ENCODE data around the gene CEACAM18.
"Not testable (repeated sequence)": the region's sequence is repeated elsewhere in the genome, so short reads cannot be mapped to it uniquely, and the experiment has no call there.

Gene CEACAM18

GRCh38 chr19:51478381-51479234 is at the start of gene CEACAM18:
TSS of gene CEACAM18 (plus strand) at chr19:51478539.
- DNase-seq (ENCODE audit: low read depth): no peak

DNA sequence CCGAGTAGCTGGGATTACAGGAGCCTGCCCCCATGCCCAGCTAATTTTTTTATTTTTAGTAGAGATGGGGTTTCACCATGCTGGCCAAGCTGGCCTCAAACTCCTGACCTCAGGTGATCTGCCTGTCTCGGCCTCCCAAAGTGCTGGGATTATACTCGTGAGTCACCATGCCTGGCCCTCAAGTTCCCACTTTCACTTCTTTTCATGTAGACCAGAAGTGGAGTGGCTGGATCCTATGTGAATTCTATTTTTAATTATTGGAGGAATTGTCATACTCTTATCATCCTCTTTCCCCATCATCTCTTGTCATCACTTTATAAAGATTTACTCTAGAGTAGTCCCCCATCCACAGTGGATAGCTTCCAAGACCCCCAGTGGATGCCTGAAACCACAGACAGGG is 48.1 kb upstream of the CEACAM18 start:
- no peak for DNase-seq (ENCODE audit: low read depth)

DNA sequence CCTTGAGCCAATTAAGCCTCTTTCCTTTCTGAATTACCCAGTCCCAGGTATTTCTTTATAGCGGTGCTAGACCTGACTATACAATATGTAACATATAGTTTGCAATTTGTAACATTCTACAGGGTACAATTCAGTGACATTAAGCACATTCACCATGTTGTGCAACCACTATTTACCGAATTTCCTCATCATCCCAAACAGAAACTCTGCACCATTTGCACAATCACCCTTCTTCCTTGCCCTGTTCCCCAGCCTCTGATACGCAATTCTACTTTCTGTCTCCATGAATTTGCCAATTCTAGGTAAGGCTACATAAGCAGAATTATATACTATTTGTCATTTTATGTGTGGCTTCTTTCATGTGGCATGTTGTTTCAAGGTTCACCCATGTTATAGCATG is 47.2 kb upstream of the CEACAM18 start:
- no peak for DNase-seq (ENCODE audit: low read depth)

DNA sequence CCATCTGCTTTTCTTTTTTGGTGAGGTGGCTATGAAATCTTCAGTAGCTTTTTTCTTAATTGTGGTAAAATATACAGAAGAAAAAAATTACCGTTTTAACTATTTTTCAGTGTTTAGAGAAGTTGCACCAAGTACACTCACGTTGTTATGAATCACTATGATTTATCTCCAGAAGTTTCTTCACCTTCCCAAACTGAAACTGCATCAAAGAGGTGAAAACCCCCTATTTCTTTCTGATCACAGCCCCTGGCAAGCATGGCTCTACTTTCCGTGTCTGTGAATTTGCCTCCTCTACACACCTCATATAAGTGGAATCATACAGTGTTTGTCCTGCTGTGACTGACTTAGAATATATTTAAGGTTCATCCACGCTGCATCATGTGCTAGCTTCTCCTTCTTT is 45.3 kb upstream of the CEACAM18 start:
- DNase-seq (ENCODE audit: low read depth): no peak

DNA sequence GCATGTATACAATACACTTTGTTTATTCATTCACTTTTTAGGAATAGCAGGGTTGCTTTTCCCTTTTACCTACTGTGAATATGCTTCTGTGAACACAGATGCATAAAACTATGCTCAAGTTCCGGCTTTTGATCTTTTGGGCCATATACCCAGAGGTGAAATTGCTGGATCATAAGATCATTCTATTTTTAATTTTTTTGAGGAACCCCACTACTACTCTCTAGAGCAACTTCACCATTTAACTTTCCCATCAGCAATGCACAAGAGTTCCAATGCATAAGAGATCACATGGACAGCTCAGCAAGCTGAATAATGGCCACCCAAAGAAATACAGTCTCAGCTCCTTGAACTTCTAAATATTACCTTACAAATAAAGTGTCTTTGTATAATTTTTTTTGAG is 43.9 kb upstream of the CEACAM18 start:
- no peak for DNase-seq (ENCODE audit: low read depth)

- no peak for DNase-seq (ENCODE audit: low read depth)
Measured at GRCh38 chr19:51439021-51439465, 39.3 kb upstream of the CEACAM18 start.

DNA sequence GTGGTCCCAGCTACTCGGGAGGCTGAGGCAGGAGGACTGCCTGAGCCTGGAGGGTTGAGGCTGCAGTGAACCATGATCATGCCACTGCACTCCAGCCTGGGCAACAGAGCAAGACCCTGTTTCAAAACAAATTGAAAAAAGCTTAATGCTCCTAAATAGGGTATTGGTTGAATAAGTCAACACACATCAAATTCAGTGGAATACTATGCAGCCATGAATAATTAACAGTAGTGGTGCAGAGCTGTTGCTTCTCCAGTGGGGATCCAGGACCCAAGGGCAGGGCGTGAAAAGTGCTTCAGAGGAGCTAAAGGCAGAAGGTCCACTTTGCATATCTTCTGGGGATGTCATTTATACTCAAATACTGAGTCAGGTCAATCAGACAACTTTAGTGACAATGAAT is 38.3 kb upstream of the CEACAM18 start:
- no peak for DNase-seq (ENCODE audit: low read depth)

DNA sequence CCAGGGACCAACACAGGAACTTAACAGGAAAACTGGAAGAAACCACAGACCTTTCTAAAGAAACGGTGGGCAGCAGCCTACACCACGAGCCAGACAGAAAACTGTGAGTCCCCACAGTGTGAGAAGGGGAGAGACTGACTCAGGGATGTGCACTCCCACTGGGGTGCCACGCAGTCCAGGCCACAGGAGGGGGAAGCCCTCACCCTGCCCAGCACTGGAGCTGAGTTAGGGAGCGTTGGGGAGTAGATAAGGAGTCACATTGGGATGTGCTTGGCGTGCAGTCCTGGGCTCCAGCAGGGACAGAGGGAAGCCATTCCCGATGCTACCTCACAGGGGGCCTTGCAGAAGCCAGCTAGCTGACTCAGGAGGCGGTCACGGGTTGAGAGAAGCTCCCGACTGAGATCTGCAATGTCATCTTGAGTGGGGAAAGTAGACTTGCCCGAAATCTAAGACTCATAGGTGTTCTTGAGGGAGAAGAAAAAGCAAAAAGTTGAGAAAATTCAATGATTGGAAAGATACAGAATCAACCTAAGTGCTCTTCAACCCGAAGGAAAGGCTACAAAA is 37.4 kb upstream of the CEACAM18 start:
- no peak for DNase-seq (ENCODE audit: low read depth)

DNA sequence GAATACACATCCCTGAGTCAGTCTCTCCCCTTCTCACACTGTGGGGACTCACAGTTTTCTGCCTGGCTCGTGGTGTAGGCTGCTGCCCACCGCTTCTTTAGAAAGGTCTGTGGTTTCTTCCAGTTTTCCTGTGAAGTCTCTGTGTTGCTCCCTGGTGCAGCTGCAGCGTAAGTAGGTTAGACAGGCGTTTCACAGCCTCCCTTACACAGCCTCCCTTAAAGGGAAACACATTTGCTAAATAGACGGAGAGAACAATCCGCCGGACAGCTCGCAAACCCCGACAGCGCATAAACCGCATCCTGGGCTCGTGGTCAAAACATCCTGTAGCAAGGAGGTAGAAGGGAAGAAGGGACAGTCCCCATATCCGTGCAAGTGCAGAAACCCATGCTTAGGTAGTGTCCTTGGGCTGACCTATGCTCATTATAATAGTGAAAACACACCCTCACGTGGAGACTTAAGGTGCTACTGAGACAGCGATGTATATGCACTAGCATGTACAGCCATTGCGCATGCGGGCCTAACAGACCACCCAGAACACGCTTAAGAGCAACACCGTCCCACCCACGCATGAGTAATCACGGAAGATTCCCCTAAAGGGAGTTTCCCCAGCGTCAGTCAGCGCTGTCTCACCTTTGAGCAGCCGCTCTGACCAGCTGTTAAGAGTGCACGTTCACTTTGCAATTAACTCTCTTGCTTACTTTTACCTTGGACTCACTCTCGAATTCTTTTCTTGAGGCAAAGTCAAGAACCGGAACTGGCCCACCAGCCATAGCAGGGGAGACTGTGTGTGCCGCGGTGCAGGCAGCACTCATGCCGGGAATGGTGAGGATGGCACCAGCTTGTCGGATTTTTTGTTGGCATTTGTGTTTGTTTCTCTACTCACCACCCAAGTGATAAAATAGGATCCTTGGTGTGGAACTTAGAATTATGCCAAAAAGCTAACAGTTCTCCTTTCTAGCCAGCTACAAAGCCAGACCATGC is 36.6 kb upstream of the CEACAM18 start:
- DNase-seq (ENCODE audit: low read depth): no peak

GRCh38 chr19:51447510-51447909 is 30.8 kb upstream of the CEACAM18 start:
- not testable (repeated sequence) for DNase-seq (ENCODE audit: low read depth)

DNA sequence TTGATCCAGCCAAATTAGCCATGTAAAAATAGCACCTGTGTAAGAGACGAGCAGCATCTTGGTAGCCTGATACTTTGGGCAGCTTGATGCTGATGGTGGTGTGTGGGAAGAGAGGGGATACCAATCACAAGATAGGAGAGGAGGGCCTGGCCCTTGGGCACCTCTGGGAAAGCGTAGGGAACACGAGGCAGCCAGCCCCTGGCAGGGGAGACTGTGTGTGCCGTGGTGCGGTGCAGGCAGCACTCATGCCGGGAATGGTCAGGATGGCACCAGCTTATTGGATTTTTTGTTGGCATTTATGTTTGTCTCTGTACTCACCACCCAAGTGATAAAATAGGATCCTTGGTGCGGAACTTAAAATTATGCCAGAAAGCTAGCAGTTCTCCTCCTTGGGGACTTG is 30.3 kb upstream of the CEACAM18 start:
- DNase-seq (ENCODE audit: low read depth): no peak

DNA sequence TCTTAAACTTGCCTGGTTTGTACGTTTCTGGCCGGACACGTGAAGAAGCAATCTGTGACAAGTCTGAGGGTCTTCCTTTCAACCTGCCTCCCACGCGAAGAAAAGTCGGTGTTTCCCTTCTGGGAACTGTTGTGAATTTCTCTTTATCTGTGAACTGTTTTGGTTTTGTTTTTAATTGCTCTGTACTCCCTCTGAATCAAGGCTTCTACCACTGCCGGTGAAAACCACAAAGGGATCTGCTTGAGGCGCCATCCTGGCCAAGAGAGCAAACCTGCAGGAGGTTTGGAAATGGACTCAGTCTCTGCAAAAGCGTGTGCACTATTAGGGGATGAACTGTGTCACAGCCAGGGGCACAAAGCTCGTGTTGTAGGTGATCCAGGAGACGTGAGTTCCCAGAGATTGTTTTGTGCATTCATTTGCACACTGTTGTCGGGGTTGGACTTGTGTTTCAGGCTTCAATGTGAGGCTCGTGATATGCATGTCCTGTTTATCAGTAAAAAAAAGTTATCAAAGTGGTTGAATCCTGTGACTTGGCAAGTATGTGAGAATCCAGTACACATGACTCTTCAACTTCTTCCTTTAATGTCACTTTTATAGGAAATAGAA is 29.8 kb upstream of the CEACAM18 start:
- no peak for DNase-seq (ENCODE audit: low read depth)

GRCh38 chr19:51450730-51451307 is 27.5 kb upstream of the CEACAM18 start:
- no peak for DNase-seq (ENCODE audit: low read depth)

GRCh38 chr19:51456541-51457290 is 21.6 kb upstream of the CEACAM18 start:
- no peak for DNase-seq (ENCODE audit: low read depth)

DNA sequence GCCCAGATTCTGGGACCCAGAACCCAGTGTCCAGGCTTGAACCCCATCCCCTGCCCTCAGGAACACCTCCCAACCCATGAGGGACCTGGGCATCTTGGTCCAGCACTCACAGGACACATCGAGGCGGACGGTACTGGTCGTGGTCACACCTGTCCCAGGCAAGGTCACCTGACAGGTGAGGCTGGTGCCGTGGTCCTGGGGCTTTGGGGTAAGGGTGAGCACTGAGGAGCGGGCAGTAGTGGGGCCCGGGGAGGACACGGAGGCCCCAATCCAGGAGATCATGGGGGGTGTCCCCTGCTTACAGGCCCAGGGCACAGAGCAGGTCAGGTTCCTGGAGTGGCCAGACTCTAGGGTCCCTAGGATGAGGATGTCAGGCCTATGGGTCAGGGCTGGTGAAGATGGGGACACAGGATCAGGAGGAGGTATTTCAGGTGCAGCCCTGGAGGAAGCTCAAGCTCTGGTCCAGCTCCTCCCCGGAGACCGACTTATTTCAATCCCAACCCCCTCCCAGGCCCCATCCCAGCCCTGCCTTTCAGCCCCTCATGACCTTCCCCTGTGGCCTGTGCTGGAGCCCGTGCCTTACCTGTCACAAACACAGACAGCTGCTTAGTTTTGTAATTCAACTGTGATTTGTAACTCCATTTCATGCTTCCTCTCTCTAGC is 20.9 kb upstream of the CEACAM18 start:
- no peak for DNase-seq (ENCODE audit: low read depth)

DNA sequence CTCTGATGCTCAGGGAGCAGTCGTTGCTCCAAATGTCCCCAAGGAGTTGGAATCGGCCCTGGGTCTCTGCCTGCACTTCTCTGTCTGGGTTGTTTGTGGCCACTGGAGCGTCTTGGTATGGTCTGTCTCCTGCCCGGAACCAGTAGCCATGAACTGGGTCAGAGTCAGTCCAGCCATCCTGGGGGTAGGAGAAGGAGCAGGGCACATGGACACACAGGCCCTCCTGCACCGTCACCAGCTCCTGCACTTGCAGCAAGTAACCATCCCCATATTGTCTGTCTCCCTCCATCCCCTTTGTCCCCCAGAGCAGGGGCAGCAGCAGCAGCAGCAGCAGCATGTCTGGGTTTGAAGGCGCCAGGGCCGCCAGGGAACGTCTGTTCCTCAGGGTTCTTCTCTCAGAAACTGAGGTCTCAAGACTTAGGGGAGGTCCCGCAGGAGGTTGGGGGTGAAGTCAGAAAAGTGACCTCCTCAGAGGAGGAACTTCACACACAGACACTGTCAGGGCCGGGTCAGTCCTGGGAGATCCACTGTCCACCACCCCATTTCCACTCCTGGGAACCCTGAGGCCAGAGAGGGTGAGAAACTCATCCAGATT is 20.2 kb upstream of the CEACAM18 start, which contains the start of gene SIGLEC8:
Gene SIGLEC8 (minus strand): TSS at position 404 of the 595 bp plus-strand sequence. CDS start 67 bp downstream, at position 337.
- no peak for DNase-seq (ENCODE audit: low read depth)

DNA sequence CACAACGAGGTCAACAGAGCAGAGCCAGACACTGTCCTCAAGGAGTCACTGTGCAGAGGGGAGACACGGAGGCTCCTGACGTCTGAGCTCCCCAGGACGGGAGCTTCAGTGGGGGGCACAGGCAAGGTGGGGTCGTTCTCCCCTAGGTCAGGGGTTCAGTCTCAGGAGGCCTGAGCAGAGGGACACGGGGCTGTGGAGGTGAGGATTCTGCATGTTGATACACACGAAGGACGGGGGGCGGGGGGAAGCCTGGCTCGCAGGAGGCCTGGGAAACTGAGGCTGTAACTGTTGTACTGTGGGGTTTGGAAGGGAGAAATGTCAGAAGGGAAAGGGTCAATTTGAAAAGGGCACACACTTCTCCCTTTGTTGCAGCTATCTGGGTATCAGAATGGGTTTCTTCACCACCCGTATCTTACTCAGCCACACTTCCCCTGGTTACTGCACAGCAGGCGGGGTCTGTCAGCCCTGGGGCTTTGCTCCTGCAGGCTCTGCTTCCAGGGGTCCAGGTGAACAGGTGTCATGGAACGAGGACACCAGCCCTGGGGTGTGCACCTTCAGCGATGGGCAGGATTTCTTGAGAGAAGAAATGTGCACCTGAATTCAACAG is 19.3 kb upstream of the CEACAM18 start:
- DNase-seq (ENCODE audit: low read depth): no peak

GRCh38 chr19:51460164-51460992 is 18.0 kb upstream of the CEACAM18 start:
- no peak for DNase-seq (ENCODE audit: low read depth)

All from stromal cell of bone marrow (primary cell).